HL-60 (cell line): ENCODE measurements around the gene NLRP2B.
"Not testable (repeated sequence)": the region's sequence is repeated elsewhere in the genome, so short reads cannot be mapped to it uniquely, and the experiment has no call there.

Source experiments
- TF ChIP-seq, protein P1 (sequence below): IDR thresholded peaks from one replicate; pipeline ENCODE4 v1.5.1; 2011; ENCODE audit warnings: low read length, control low read depth, inconsistent platforms; ENCODE audit not compliant: insufficient read depth
- TF ChIP-seq, protein P2 (sequence below): IDR thresholded peaks from 2 replicates; pipeline ENCODE4 v1.6.1; 2012; ENCODE audit warnings: low read depth; ENCODE audit not compliant: insufficient replicate concordance

- TF ChIP-seq, protein P1, sequence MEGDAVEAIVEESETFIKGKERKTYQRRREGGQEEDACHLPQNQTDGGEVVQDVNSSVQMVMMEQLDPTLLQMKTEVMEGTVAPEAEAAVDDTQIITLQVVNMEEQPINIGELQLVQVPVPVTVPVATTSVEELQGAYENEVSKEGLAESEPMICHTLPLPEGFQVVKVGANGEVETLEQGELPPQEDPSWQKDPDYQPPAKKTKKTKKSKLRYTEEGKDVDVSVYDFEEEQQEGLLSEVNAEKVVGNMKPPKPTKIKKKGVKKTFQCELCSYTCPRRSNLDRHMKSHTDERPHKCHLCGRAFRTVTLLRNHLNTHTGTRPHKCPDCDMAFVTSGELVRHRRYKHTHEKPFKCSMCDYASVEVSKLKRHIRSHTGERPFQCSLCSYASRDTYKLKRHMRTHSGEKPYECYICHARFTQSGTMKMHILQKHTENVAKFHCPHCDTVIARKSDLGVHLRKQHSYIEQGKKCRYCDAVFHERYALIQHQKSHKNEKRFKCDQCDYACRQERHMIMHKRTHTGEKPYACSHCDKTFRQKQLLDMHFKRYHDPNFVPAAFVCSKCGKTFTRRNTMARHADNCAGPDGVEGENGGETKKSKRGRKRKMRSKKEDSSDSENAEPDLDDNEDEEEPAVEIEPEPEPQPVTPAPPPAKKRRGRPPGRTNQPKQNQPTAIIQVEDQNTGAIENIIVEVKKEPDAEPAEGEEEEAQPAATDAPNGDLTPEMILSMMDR = not testable (repeated sequence)
- TF ChIP-seq, protein P2, sequence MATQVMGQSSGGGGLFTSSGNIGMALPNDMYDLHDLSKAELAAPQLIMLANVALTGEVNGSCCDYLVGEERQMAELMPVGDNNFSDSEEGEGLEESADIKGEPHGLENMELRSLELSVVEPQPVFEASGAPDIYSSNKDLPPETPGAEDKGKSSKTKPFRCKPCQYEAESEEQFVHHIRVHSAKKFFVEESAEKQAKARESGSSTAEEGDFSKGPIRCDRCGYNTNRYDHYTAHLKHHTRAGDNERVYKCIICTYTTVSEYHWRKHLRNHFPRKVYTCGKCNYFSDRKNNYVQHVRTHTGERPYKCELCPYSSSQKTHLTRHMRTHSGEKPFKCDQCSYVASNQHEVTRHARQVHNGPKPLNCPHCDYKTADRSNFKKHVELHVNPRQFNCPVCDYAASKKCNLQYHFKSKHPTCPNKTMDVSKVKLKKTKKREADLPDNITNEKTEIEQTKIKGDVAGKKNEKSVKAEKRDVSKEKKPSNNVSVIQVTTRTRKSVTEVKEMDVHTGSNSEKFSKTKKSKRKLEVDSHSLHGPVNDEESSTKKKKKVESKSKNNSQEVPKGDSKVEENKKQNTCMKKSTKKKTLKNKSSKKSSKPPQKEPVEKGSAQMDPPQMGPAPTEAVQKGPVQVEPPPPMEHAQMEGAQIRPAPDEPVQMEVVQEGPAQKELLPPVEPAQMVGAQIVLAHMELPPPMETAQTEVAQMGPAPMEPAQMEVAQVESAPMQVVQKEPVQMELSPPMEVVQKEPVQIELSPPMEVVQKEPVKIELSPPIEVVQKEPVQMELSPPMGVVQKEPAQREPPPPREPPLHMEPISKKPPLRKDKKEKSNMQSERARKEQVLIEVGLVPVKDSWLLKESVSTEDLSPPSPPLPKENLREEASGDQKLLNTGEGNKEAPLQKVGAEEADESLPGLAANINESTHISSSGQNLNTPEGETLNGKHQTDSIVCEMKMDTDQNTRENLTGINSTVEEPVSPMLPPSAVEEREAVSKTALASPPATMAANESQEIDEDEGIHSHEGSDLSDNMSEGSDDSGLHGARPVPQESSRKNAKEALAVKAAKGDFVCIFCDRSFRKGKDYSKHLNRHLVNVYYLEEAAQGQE = not testable (repeated sequence)
Measured at GRCh38 chrX:57725995-57726394, 45.9 kb upstream of the NLRP2B start.
